Mammary epithelial cell (primary cell): ENCODE results near the gene SLC4A4.

Source experiments
- CTCF ChIP-seq, 2 donors: IDR thresholded peaks in 1 of 2; conservative IDR thresholded peaks in 1 of 2; 2 replicates each; pipeline ENCODE4 v1.5.1; 2011 to 2012; ENCODE audit warnings: inconsistent platforms in 2 of 2, low read length in 2 of 2, mild to moderate bottlenecking in 2 of 2, control low read depth in 1 of 2, low read depth in 1 of 2; ENCODE audit not compliant: insufficient read depth in 1 of 2; ENCODE audit errors: extremely low read depth in 1 of 2
- EZH2 ChIP-seq: IDR thresholded peaks from 2 replicates; pipeline ENCODE4 v1.6.1; 2012; ENCODE audit warnings: low read length, inconsistent platforms, borderline replicate concordance

DNA sequence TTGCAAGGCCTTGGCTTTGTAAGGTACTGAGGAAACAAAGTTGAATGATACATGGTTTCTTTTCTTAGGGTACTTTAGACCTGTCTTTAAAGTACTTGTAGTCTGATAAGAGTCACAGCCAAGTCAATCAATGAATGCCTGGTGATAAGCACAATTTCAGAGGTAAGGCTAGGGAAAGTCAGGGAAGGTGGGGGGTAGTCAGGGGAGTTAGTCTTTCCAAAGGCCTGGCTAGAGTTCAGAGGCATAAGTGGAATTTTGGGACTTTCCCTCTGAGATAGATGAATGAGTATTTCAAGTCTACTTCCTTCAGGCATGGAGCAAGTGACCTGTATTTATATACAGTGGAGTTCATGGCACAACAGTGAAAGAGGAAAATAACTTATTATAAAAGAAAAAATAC lies 78.3 kb downstream of the SLC4A4 start:
- no peak for TF ChIP-seq CTCF (conservative IDR thresholded peaks at IDR 0.05 in 1 of 2, IDR thresholded peaks at IDR 0.05 in 1 of 2; ENCODE audit: extremely low read depth in 1 of 2, insufficient read depth in 1 of 2, low read depth in 1 of 2, low read length in 2 of 2)
- TF ChIP-seq EZH2 = no peak
